Stimulated activated memory B cell treated with anti-CD40 and anti-IgM and Interleukin-4, amounts not matched to agents 10 μg/mL and 1 μg/mL and 100 μg/mL, for 72 hours (primary cell): ENCODE results near the gene FADS6.

Source experiments
- ATAC-seq: fragments of 150-1000 bp; cut with Tn5 transposase; 2 replicates; pipeline ENCODE4 v1.10.0; 2021
- H3K27ac Mint-ChIP-seq: one replicate; pipeline ENCODE4 v1.8.0; 2022; ENCODE audit warnings: mild to moderate bottlenecking, mixed read lengths
- H3K27me3 Mint-ChIP-seq: one replicate; pipeline ENCODE4 v1.8.0; 2022; ENCODE audit warnings: mixed read lengths
- H3K36me3 Mint-ChIP-seq: one replicate; pipeline ENCODE4 v1.8.0; 2022; ENCODE audit warnings: mixed read lengths
- H3K4me1 Mint-ChIP-seq: one replicate; pipeline ENCODE4 v1.8.0; 2022; ENCODE audit warnings: mixed read lengths
- H3K4me3 Mint-ChIP-seq: one replicate; pipeline ENCODE4 v1.8.0; 2022; ENCODE audit warnings: mild to moderate bottlenecking, moderate library complexity, mixed read lengths
- H3K9me3 Mint-ChIP-seq: one replicate; pipeline ENCODE4 v1.8.0; 2022; ENCODE audit warnings: mixed read lengths

The FADS6 gene

GRCh38 chr17:74892974-74893911 lies at the start of gene FADS6:
FADS6 (minus strand) TSS chr17:74893633; CDS start chr17:74893595, 38 bp downstream.
- H3K4me3 Mint-ChIP-seq: peak within 1 kb of the TSS; percentile 54
- ATAC-seq: peak; percentile 37
- no peaks in the 10 kb centered on the region for H3K4me1 Mint-ChIP-seq
- H3K27me3 Mint-ChIP-seq: peaks cover 55% of the 10 kb centered on the region
- H3K36me3 Mint-ChIP-seq: no peaks in the 10 kb centered on the region
- no peaks in the 10 kb centered on the region for H3K9me3 Mint-ChIP-seq
- no peak within 1 kb of the TSS for H3K27ac Mint-ChIP-seq

- Mint-ChIP-seq H3K4me3 (no peak overlapping the region), H3K36me3 (no peaks in the 10 kb centered on the region), H3K27ac (no peak overlapping the region), H3K9me3 (no peaks in the 10 kb centered on the region), H3K4me1 (peaks cover 9% of the 10 kb centered on the region), H3K27me3 (peaks cover 73% of the 10 kb centered on the region)
- no peak for ATAC-seq
These were observed 47.8 kb upstream of the FADS6 start for GRCh38 chr17:74941128-74941725.

GRCh38 chr17:74939534-74939933 lies 46.1 kb upstream of the FADS6 start:
- H3K27me3 Mint-ChIP-seq: peaks cover 84% of the 10 kb centered on the region
- ATAC-seq: no peak

GRCh38 chr17:74938194-74938950 lies 44.9 kb upstream of the FADS6 start:
- no peak overlapping the region for H3K4me3 Mint-ChIP-seq
- H3K27ac Mint-ChIP-seq: no peak overlapping the region
- H3K27me3 Mint-ChIP-seq: peaks cover 86% of the 10 kb centered on the region
- no peaks in the 10 kb centered on the region for H3K36me3 Mint-ChIP-seq
- no peaks in the 10 kb centered on the region for H3K9me3 Mint-ChIP-seq
- no peak for ATAC-seq
- no peaks in the 10 kb centered on the region for H3K4me1 Mint-ChIP-seq

More at GRCh38 chr17:74939534-74939933, 46.1 kb upstream of the FADS6 start:
- Mint-ChIP-seq H3K4me1 (no peaks in the 10 kb centered on the region), H3K4me3 (no peak overlapping the region), H3K36me3 (no peaks in the 10 kb centered on the region), H3K27ac (no peak overlapping the region), H3K9me3 (no peaks in the 10 kb centered on the region)

GRCh38 chr17:74937064-74938051 lies 43.9 kb upstream of the FADS6 start:
- no peaks in the 10 kb centered on the region for H3K9me3 Mint-ChIP-seq
- H3K4me1 Mint-ChIP-seq: no peaks in the 10 kb centered on the region
- H3K27ac Mint-ChIP-seq: no peak overlapping the region
- peaks cover 86% of the 10 kb centered on the region for H3K27me3 Mint-ChIP-seq
- no peak overlapping the region for H3K4me3 Mint-ChIP-seq
- H3K36me3 Mint-ChIP-seq: no peaks in the 10 kb centered on the region
- no peak for ATAC-seq

- H3K9me3 Mint-ChIP-seq: no peaks in the 10 kb centered on the region
- H3K4me3 Mint-ChIP-seq: no peak overlapping the region
- no peaks in the 10 kb centered on the region for H3K4me1 Mint-ChIP-seq
- peaks cover 85% of the 10 kb centered on the region for H3K27me3 Mint-ChIP-seq
- no peak for ATAC-seq
- H3K36me3 Mint-ChIP-seq: no peaks in the 10 kb centered on the region
- no peak overlapping the region for H3K27ac Mint-ChIP-seq
These were observed 43.0 kb upstream of the FADS6 start for GRCh38 chr17:74936470-74936799.

- H3K27me3 Mint-ChIP-seq: peaks cover 85% of the 10 kb centered on the region
- H3K4me1 Mint-ChIP-seq: no peaks in the 10 kb centered on the region
- no peak within 1 kb of the TSS for H3K27ac Mint-ChIP-seq
- no peak for ATAC-seq
- H3K36me3 Mint-ChIP-seq: no peaks in the 10 kb centered on the region
- no peaks in the 10 kb centered on the region for H3K9me3 Mint-ChIP-seq
- H3K4me3 Mint-ChIP-seq: no peak within 1 kb of the TSS
These were observed 42.4 kb upstream of the FADS6 start, which contains the start of gene OTOP3 for GRCh38 chr17:74935585-74936469. OTOP3 (plus strand) TSS chr17:74935898; CDS start chr17:74935922, 24 bp downstream.

- H3K27me3 Mint-ChIP-seq: peaks cover 87% of the 10 kb centered on the region
- H3K9me3 Mint-ChIP-seq: no peaks in the 10 kb centered on the region
- ATAC-seq: no peak
- H3K36me3 Mint-ChIP-seq: no peaks in the 10 kb centered on the region
- no peaks in the 10 kb centered on the region for H3K4me1 Mint-ChIP-seq
- H3K27ac Mint-ChIP-seq: no peak overlapping the region
- no peak overlapping the region for H3K4me3 Mint-ChIP-seq
These were observed 41.6 kb upstream of the FADS6 start for GRCh38 chr17:74935048-74935447.

- Mint-ChIP-seq H3K4me1 (no peaks in the 10 kb centered on the region), H3K9me3 (no peaks in the 10 kb centered on the region), H3K4me3 (no peak overlapping the region), H3K27ac (no peak overlapping the region), H3K27me3 (peaks cover 97% of the 10 kb centered on the region), H3K36me3 (no peaks in the 10 kb centered on the region)
- ATAC-seq: no peak
These were observed 37.2 kb upstream of the FADS6 start for GRCh38 chr17:74930535-74931036.

GRCh38 chr17:74928786-74929185 lies 35.4 kb upstream of the FADS6 start:
- H3K27me3 Mint-ChIP-seq: peaks cover 99% of the 10 kb centered on the region

GRCh38 chr17:74925242-74925641 lies 31.8 kb upstream of the FADS6 start:
- Mint-ChIP-seq H3K9me3 (no peaks in the 10 kb centered on the region), H3K4me3 (no peak overlapping the region)

More at GRCh38 chr17:74928786-74929185, 35.4 kb upstream of the FADS6 start:
- Mint-ChIP-seq H3K36me3 (no peaks in the 10 kb centered on the region), H3K4me3 (no peak overlapping the region), H3K27ac (no peak overlapping the region), H3K4me1 (peaks cover 11% of the 10 kb centered on the region), H3K9me3 (no peaks in the 10 kb centered on the region)
- no peak for ATAC-seq

GRCh38 chr17:74924250-74924948 lies 31.0 kb upstream of the FADS6 start, which contains the start of gene OTOP2:
OTOP2 (plus strand) TSS chr17:74924273; CDS start chr17:74924633, 360 bp downstream.
- peaks cover 24% of the 10 kb centered on the region for H3K4me1 Mint-ChIP-seq
- no peak for ATAC-seq
- peaks cover 92% of the 10 kb centered on the region for H3K27me3 Mint-ChIP-seq
- H3K36me3 Mint-ChIP-seq: no peaks in the 10 kb centered on the region
- H3K4me3 Mint-ChIP-seq: peak within 1 kb of the TSS; percentile 52
- no peaks in the 10 kb centered on the region for H3K9me3 Mint-ChIP-seq
- no peak within 1 kb of the TSS for H3K27ac Mint-ChIP-seq

More at GRCh38 chr17:74925242-74925641, 31.8 kb upstream of the FADS6 start:
- Mint-ChIP-seq H3K4me1 (peaks cover 24% of the 10 kb centered on the region), H3K27me3 (peaks cover 92% of the 10 kb centered on the region), H3K36me3 (no peaks in the 10 kb centered on the region), H3K27ac (no peak overlapping the region)
- no peak for ATAC-seq
